ENCODE data around the gene SGPL1.
A peak's percentile ranks its signal among the peaks of the same experiment; 100 is the strongest.

The SGPL1 gene

DNA sequence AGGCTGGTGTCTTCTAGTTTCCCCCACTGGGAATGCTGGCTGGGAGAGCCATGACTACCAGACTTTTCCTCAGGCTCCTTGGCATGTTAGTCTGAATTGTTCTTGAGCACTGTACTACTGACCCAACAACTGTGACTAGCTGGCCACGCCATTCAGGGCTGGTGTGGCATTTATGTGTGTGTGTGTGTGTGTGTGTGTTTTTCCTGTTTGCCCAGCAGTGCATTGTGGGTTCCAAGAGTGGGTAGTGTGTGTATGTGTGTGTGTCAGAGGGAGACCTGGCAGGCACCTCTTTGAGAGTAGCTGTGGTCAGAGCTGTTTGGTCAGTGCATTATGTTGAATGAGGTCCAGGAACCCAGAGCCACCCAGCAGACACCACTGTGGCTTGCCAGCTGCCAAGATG lies 63.5 kb downstream of the SGPL1 start:
- no peak for DNase-seq (ENCODE audit: low spot score)
- no peak overlapping the region for H2AK5ac ChIP-seq (ENCODE audit: low read depth, low read length)
- no peaks in the 10 kb centered on the region for H3K9me3 ChIP-seq (replicated peaks in 1 of 2; ENCODE audit: control insufficient read depth in 2 of 2, insufficient read depth in 1 of 2, low read depth in 1 of 2, low read length in 2 of 2)
- no peak overlapping the region for H3K18ac ChIP-seq (ENCODE audit: low read length)
- H3K14ac ChIP-seq (ENCODE audit: low read length): no peak overlapping the region
- no peak overlapping the region for H3K4ac ChIP-seq (ENCODE audit: low read length)
- H3K27ac ChIP-seq (replicated peaks; ENCODE audit: low read length): no peak overlapping the region
- no peak overlapping the region for H3K4me3 ChIP-seq (ENCODE audit: low read length in 2 of 2)
- no peak overlapping the region for H2BK5ac ChIP-seq (ENCODE audit: low read length)
- no peak overlapping the region for H3K9ac ChIP-seq (ENCODE audit: low read depth, low read length, poor library complexity)
- no peak overlapping the region for H3K23ac ChIP-seq (ENCODE audit: low read depth, low read length, poor library complexity)
- no CpG with 5 or more reads among the region's 1 CpG for WGBS, 2 donors (ENCODE audit: extremely low coverage in 2 of 2, insufficient read length in 2 of 2, insufficient replicate concordance in 1 of 2)
- H2BK120ac ChIP-seq (ENCODE audit: low read depth, low read length): no peak overlapping the region
- H3K36me3 ChIP-seq (replicated peaks in 1 of 2; ENCODE audit: control insufficient read depth in 2 of 2, insufficient read depth in 2 of 2, low read length in 2 of 2): peaks cover 20 to 94% of the 10 kb centered on the region in 2 donors
- H4K8ac ChIP-seq (ENCODE audit: low read depth, low read length): no peak overlapping the region
- no peak overlapping the region for H3K4me2 ChIP-seq (ENCODE audit: insufficient read depth, low read length, poor library complexity, severe bottlenecking)
- no peak overlapping the region for H2AFZ ChIP-seq (ENCODE audit: low read length)
- no peaks in the 10 kb centered on the region for H3K4me1 ChIP-seq (ENCODE audit: control insufficient read depth in 2 of 2, insufficient read depth in 1 of 2, low read depth in 1 of 2, low read length in 2 of 2)
- H2BK12ac ChIP-seq (ENCODE audit: low read length): no peak overlapping the region
- no peak overlapping the region for H4K91ac ChIP-seq (ENCODE audit: low read depth, low read length, poor library complexity)
- no peaks in the 10 kb centered on the region for H3K27me3 ChIP-seq (ENCODE audit: control insufficient read depth in 3 of 3, insufficient read depth in 3 of 3, low read depth in 1 of 3, low read length in 3 of 3)
- no peaks in the 10 kb centered on the region for H3K79me1 ChIP-seq (ENCODE audit: low read depth, low read length)
- no peak overlapping the region for H2BK15ac ChIP-seq (ENCODE audit: low read length)

DNA sequence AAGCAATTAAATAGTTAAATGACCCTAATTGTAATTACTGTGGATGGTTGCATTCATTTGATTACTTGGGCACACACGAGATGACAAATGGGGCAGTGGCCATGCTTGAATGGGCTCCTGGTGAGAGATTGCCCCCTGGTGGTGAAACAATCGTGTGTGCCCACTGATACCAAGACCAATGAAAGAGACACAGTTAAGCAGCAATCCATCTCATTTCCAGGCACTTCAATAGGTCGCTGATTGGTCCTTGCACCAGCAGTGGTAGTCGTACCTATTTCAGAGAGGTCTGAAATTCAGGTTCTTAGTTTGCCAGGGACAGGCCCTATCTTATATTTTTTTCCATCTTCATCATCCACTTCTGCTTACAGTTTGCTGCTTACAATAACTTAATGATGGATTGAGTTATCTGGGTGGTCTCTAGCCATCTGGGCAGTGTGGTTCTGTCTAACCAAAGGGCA lies 64.4 kb downstream of the SGPL1 start:
- H3K9ac ChIP-seq (ENCODE audit: low read depth, low read length, poor library complexity): no peak overlapping the region
- no peaks in the 10 kb centered on the region for H3K27me3 ChIP-seq (ENCODE audit: control insufficient read depth in 3 of 3, insufficient read depth in 3 of 3, low read depth in 1 of 3, low read length in 3 of 3)
- H3K9me3 ChIP-seq (replicated peaks in 1 of 2; ENCODE audit: control insufficient read depth in 2 of 2, insufficient read depth in 1 of 2, low read depth in 1 of 2, low read length in 2 of 2): no peaks in the 10 kb centered on the region
- H2AK5ac ChIP-seq (ENCODE audit: low read depth, low read length): no peak overlapping the region
- no peak overlapping the region for H3K23ac ChIP-seq (ENCODE audit: low read depth, low read length, poor library complexity)
- H4K91ac ChIP-seq (ENCODE audit: low read depth, low read length, poor library complexity): no peak overlapping the region
- no peak overlapping the region for H4K8ac ChIP-seq (ENCODE audit: low read depth, low read length)
- H3K4me1 ChIP-seq (ENCODE audit: control insufficient read depth in 2 of 2, insufficient read depth in 1 of 2, low read depth in 1 of 2, low read length in 2 of 2): no peaks in the 10 kb centered on the region
- peaks cover 22 to 93% of the 10 kb centered on the region in 2 donors for H3K36me3 ChIP-seq (replicated peaks in 1 of 2; ENCODE audit: control insufficient read depth in 2 of 2, insufficient read depth in 2 of 2, low read length in 2 of 2)
- H2BK120ac ChIP-seq (ENCODE audit: low read depth, low read length): no peak overlapping the region
- H3K4me3 ChIP-seq (ENCODE audit: low read length in 2 of 2): no peak overlapping the region
- no peak overlapping the region for H3K4me2 ChIP-seq (ENCODE audit: insufficient read depth, low read length, poor library complexity, severe bottlenecking)
- DNase-seq (ENCODE audit: low spot score): peak; percentile 65
- H2BK12ac ChIP-seq (ENCODE audit: low read length): no peak overlapping the region
- no peak overlapping the region for H2AFZ ChIP-seq (ENCODE audit: low read length)
- H3K79me1 ChIP-seq (ENCODE audit: low read depth, low read length): no peaks in the 10 kb centered on the region
- H3K18ac ChIP-seq (ENCODE audit: low read length): no peak overlapping the region
- no CpG with 5 or more reads among the region's 4 CpGs for WGBS, 2 donors (ENCODE audit: extremely low coverage in 2 of 2, insufficient read length in 2 of 2, insufficient replicate concordance in 1 of 2)
- H2BK5ac ChIP-seq (ENCODE audit: low read length): no peak overlapping the region
- no peak overlapping the region for H2BK15ac ChIP-seq (ENCODE audit: low read length)
- no peak overlapping the region for H3K14ac ChIP-seq (ENCODE audit: low read length)
- no peak overlapping the region for H3K4ac ChIP-seq (ENCODE audit: low read length)
- no peak overlapping the region for H3K27ac ChIP-seq (replicated peaks; ENCODE audit: low read length)

GRCh38 chr10:70884741-70885140 lies 69.0 kb downstream of the SGPL1 start:
- Histone ChIP-seq H2AK5ac (ENCODE audit: low read depth, low read length) (no peak overlapping the region), H3K4ac (ENCODE audit: low read length) (no peak overlapping the region), H3K27me3 (ENCODE audit: control insufficient read depth in 3 of 3, insufficient read depth in 3 of 3, low read depth in 1 of 3, low read length in 3 of 3) (no peaks in the 10 kb centered on the region), H3K79me1 (ENCODE audit: low read depth, low read length) (no peaks in the 10 kb centered on the region), H3K14ac (ENCODE audit: low read length) (no peak overlapping the region), H3K4me3 (ENCODE audit: low read length in 2 of 2) (no peak overlapping the region), H3K9me3 (replicated peaks in 1 of 2; ENCODE audit: control insufficient read depth in 2 of 2, insufficient read depth in 1 of 2, low read depth in 1 of 2, low read length in 2 of 2) (no peaks in the 10 kb centered on the region), H2BK5ac (ENCODE audit: low read length) (no peak overlapping the region), H3K4me1 (ENCODE audit: control insufficient read depth in 2 of 2, insufficient read depth in 1 of 2, low read depth in 1 of 2, low read length in 2 of 2) (peaks cover 6 to 7% of the 10 kb centered on the region in 2 donors), H3K27ac (replicated peaks; ENCODE audit: low read length) (no peak overlapping the region), H2AFZ (ENCODE audit: low read length) (no peak overlapping the region), H3K9ac (ENCODE audit: low read depth, low read length, poor library complexity) (no peak overlapping the region), H4K91ac (ENCODE audit: low read depth, low read length, poor library complexity) (no peak overlapping the region), H3K23ac (ENCODE audit: low read depth, low read length, poor library complexity) (no peak overlapping the region), H3K4me2 (ENCODE audit: insufficient read depth, low read length, poor library complexity, severe bottlenecking) (no peak overlapping the region), H2BK15ac (ENCODE audit: low read length) (no peak overlapping the region), H3K36me3 (replicated peaks in 1 of 2; ENCODE audit: control insufficient read depth in 2 of 2, insufficient read depth in 2 of 2, low read length in 2 of 2) (peaks cover 14 to 54% of the 10 kb centered on the region in 2 donors), H2BK120ac (ENCODE audit: low read depth, low read length) (no peak overlapping the region), H3K18ac (ENCODE audit: low read length) (no peak overlapping the region), H4K8ac (ENCODE audit: low read depth, low read length) (no peak overlapping the region), H2BK12ac (ENCODE audit: low read length) (no peak overlapping the region)
- WGBS, 2 donors (ENCODE audit: extremely low coverage in 2 of 2, insufficient read length in 2 of 2, insufficient replicate concordance in 1 of 2): no CpG with 5 or more reads among the region's 1 CpG
- no peak for DNase-seq (ENCODE audit: low spot score)

DNA sequence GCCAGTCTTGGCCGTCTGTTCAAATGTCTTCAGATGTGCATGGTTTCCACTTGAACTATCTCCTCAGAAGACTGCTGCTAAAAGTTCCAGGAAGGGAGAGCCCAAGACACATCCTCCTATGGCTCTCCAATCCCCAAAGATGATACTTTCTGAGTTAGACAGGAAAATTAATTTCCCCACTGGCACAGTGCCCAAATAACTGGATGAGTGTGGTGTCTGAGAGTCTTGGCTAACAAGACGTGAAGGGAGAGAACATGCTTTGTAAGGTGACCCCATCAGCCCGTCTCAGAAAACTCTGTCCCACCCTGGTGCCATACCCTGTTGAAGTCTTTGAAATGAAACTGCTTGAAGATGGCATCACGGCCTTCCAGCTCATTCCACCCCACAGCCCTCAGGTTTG lies 69.7 kb downstream of the SGPL1 start:
- Histone ChIP-seq H4K91ac (ENCODE audit: low read depth, low read length, poor library complexity) (no peak overlapping the region), H2BK15ac (ENCODE audit: low read length) (no peak overlapping the region), H2BK12ac (ENCODE audit: low read length) (no peak overlapping the region), H3K27ac (replicated peaks; ENCODE audit: low read length) (no peak overlapping the region), H3K36me3 (replicated peaks in 1 of 2; ENCODE audit: control insufficient read depth in 2 of 2, insufficient read depth in 2 of 2, low read length in 2 of 2) (peaks cover 14 to 47% of the 10 kb centered on the region in 2 donors), H2AFZ (ENCODE audit: low read length) (no peak overlapping the region), H3K18ac (ENCODE audit: low read length) (no peak overlapping the region), H3K9me3 (replicated peaks in 1 of 2; ENCODE audit: control insufficient read depth in 2 of 2, insufficient read depth in 1 of 2, low read depth in 1 of 2, low read length in 2 of 2) (no peaks in the 10 kb centered on the region), H3K27me3 (ENCODE audit: control insufficient read depth in 3 of 3, insufficient read depth in 3 of 3, low read depth in 1 of 3, low read length in 3 of 3) (no peaks in the 10 kb centered on the region), H3K4me2 (ENCODE audit: insufficient read depth, low read length, poor library complexity, severe bottlenecking) (no peak overlapping the region), H3K14ac (ENCODE audit: low read length) (no peak overlapping the region), H2BK120ac (ENCODE audit: low read depth, low read length) (no peak overlapping the region), H4K8ac (ENCODE audit: low read depth, low read length) (no peak overlapping the region), H3K23ac (ENCODE audit: low read depth, low read length, poor library complexity) (no peak overlapping the region), H2AK5ac (ENCODE audit: low read depth, low read length) (no peak overlapping the region), H3K4me3 (ENCODE audit: low read length in 2 of 2) (no peak overlapping the region), H2BK5ac (ENCODE audit: low read length) (no peak overlapping the region), H3K9ac (ENCODE audit: low read depth, low read length, poor library complexity) (no peak overlapping the region), H3K79me1 (ENCODE audit: low read depth, low read length) (no peaks in the 10 kb centered on the region), H3K4me1 (ENCODE audit: control insufficient read depth in 2 of 2, insufficient read depth in 1 of 2, low read depth in 1 of 2, low read length in 2 of 2) (peaks cover 6 to 7% of the 10 kb centered on the region in 2 donors), H3K4ac (ENCODE audit: low read length) (no peak overlapping the region)
- whole genome bisulfite sequencing, 2 donors (ENCODE audit: extremely low coverage in 2 of 2, insufficient read length in 2 of 2, insufficient replicate concordance in 1 of 2): no CpG with 5 or more reads among the region's 4 CpGs
- no peak for DNase-seq (ENCODE audit: low spot score)
